Endothelial cell of umbilical vein (primary cell): Measurements from ENCODE around the gene GTF3C1. TPM values are rescaled to one million over a fixed set of nuclear protein-coding genes. Genes with fewer than 3 reads are reported as not detected.

Source experiments
- BruUV-seq: library from RNA; stranded (reverse); fragments of 400-500 nt; replicated peaks from 2 replicates; lab custom pipeline; 2021; lab: Mats Ljungman, UMichigan
- CTCF ChIA-PET: fragments of 300-600, 350-600 bp; sonication (Branson Sonifier 250); formaldehyde crosslinking; loops from one replicate; lab custom pipeline; 2021; ENCODE audit warnings: antibody characterized with exemption, inconsistent platforms; lab: Charles Lee
- POLR2A ChIA-PET: fragments of 300-600, 350-600 bp; sonication (Branson Sonifier 250); formaldehyde crosslinking; loops from one replicate; lab custom pipeline; 2021; ENCODE audit warnings: antibody characterized with exemption, inconsistent platforms; lab: Charles Lee
- DNase-seq: peaks from one replicate; pipeline ENCODE4 v3.0.0-alpha.2; 2011; ENCODE audit warnings: low read depth, low spot score
- FAIRE-seq: peaks from 2 replicates; lab custom pipeline; 2011; peaks lifted over from hg19 to GRCh38; lab: Jason Lieb, UNC
- H2AFZ ChIP-seq: 2 replicates; pipeline ENCODE4 v1.6.0; 2012; ENCODE audit warnings: low read depth, low read length, control low read depth, inconsistent platforms
- H3K27ac ChIP-seq: 2 replicates; pipeline ENCODE4 v1.5.1; 2011; ENCODE audit warnings: low read depth, mild to moderate bottlenecking, control low read depth, low read length, moderate library complexity; ENCODE audit not compliant: insufficient read depth
- H3K27me3 ChIP-seq, 2 experiments: 2 replicates each; pipeline versions ENCODE4 v1.6.0 to v1.6.1; 2011; ENCODE audit warnings: low read length in 2 of 2, mixed read lengths in 1 of 2; ENCODE audit not compliant: control insufficient read depth in 2 of 2, insufficient read depth in 2 of 2
- H3K36me3 ChIP-seq, 2 experiments: 2 replicates in 1 of 2; 3 replicates in 1 of 2; pipeline ENCODE4 v1.5.1; 2011; ENCODE audit warnings: low read length in 2 of 2, mild to moderate bottlenecking in 1 of 2, moderate library complexity in 1 of 2; ENCODE audit not compliant: control insufficient read depth in 2 of 2, insufficient read depth in 2 of 2; ENCODE audit errors: extremely low read depth in 1 of 2
- H3K4me1 ChIP-seq: 3 replicates; pipeline ENCODE4 v1.5.1; 2011; ENCODE audit warnings: mild to moderate bottlenecking, low read length; ENCODE audit not compliant: control insufficient read depth, insufficient read depth; ENCODE audit errors: extremely low read depth
- H3K4me2 ChIP-seq: 2 replicates; pipeline ENCODE4 v1.6.1; 2011; ENCODE audit warnings: low read length, control low read depth, mixed read lengths; ENCODE audit not compliant: insufficient read depth
- H3K4me3 ChIP-seq, 3 experiments: fragments of 200-600 bp in 1 of 3; sonication (generic), shearing (Covaris generic) in 1 of 3; replicated peaks in 1 of 3; 2 replicates each; pipeline ENCODE4 v1.5.1; 2011 to 2016; ENCODE audit warnings: control low read depth in 3 of 3, low read length in 3 of 3, mild to moderate bottlenecking in 2 of 3, inconsistent platforms in 1 of 3, low read depth in 1 of 3, moderate library complexity in 1 of 3; ENCODE audit not compliant: insufficient read depth in 1 of 3
- H3K79me2 ChIP-seq: 2 replicates; pipeline ENCODE4 v1.6.0; 2012; ENCODE audit warnings: low read length, inconsistent platforms; ENCODE audit not compliant: control insufficient read depth, insufficient read depth
- H3K9ac ChIP-seq: replicated peaks from 2 replicates; pipeline ENCODE3; 2011; ENCODE audit warnings: low read length, control low read depth; ENCODE audit not compliant: insufficient read depth; ENCODE audit errors: extremely low read depth
- H3K9me1 ChIP-seq: replicated peaks from 3 replicates; pipeline ENCODE4 v1.6.0; 2011; ENCODE audit warnings: mild to moderate bottlenecking, low read length; ENCODE audit not compliant: control insufficient read depth, insufficient read depth; ENCODE audit errors: extremely low read depth
- H3K9me3 ChIP-seq: replicated peaks from 2 replicates; pipeline ENCODE4 v1.5.1; 2012; ENCODE audit warnings: low read length, inconsistent platforms; ENCODE audit not compliant: control insufficient read depth, insufficient read depth
- H4K20me1 ChIP-seq: replicated peaks from 2 replicates; pipeline ENCODE3; 2011; ENCODE audit warnings: mild to moderate bottlenecking, low read length; ENCODE audit not compliant: control insufficient read depth, insufficient read depth; ENCODE audit errors: extremely low read depth
- EZH2 ChIP-seq: IDR thresholded peaks from 2 replicates; pipeline ENCODE4 v1.6.1; 2012; ENCODE audit warnings: borderline replicate concordance, low read depth, mild to moderate bottlenecking, moderate library complexity, low read length, inconsistent platforms; ENCODE audit not compliant: severe bottlenecking
- FOS ChIP-seq: IDR thresholded peaks from 2 replicates; pipeline ENCODE4 v1.6.1; 2011; ENCODE audit warnings: mild to moderate bottlenecking, low read length, moderate library complexity, borderline replicate concordance; ENCODE audit not compliant: insufficient read depth
- GATA2 ChIP-seq: IDR thresholded peaks from 2 replicates; pipeline ENCODE4 v1.7.0; 2011; ENCODE audit warnings: low read depth, mild to moderate bottlenecking, moderate library complexity, mixed read lengths, low read length; ENCODE audit not compliant: insufficient read length, insufficient read depth
- JUN ChIP-seq: IDR thresholded peaks from 2 replicates; pipeline ENCODE4 v1.6.1; 2011; ENCODE audit warnings: borderline replicate concordance, low read depth; ENCODE audit not compliant: insufficient read length, insufficient read depth
- MYC ChIP-seq: IDR thresholded peaks from one replicate; pipeline ENCODE4 v1.6.1; 2011; ENCODE audit warnings: mild to moderate bottlenecking, low read depth, low read length
- POLR2A ChIP-seq: IDR thresholded peaks from 2 replicates; pipeline ENCODE4 v1.6.1; 2012; ENCODE audit warnings: low read depth, mild to moderate bottlenecking, control low read depth, low read length
- POLR2AphosphoS5 ChIP-seq: IDR thresholded peaks from 2 replicates; pipeline ENCODE4 v1.6.1; 2012; ENCODE audit warnings: low read depth, mild to moderate bottlenecking, control low read depth, low read length, moderate library complexity; ENCODE audit not compliant: insufficient read depth
- dilution Hi-C: fragments of 300-500 bp; cut with MboI; formaldehyde crosslinking; loops from one replicate; pipeline ENCODE4 v1.15.0; 2019; ENCODE audit warnings: low sequenced_read_pairs; ENCODE audit not compliant: extremely low pct_ligation_motif_present
- intact Hi-C: fragments of 100-400 bp; cut with micrococcal nuclease; formaldehyde crosslinking; loops from one replicate; pipeline ENCODE4 v1.10.0; 2022
- polyA plus RNA-seq, 4 experiments: library from polyadenylated mRNA; depleted of rRNA in 3 of 4; stranded (reverse) in 3 of 4; unstranded in 1 of 4; fragments of >200 nt; gene quantifications; 2 replicates each; pipeline versions ENCODE4 v1.2.1 to v1.2.3, GENCODE V29; 2011 to 2012; ENCODE audit warnings: missing spikeins in 1 of 4
- total RNA-seq: library from RNA; stranded (reverse); gene quantifications from 2 replicates; pipeline ENCODE4 v1.2.3, GENCODE V29; 2021
- TF ChIP-seq, protein P1 (sequence below): IDR thresholded peaks from 2 replicates; pipeline ENCODE4 v1.6.1; 2011; ENCODE audit not compliant: insufficient read depth, insufficient read length
- TF ChIP-seq, protein P2 (sequence below), 2 donors: IDR thresholded peaks; 1 replicate in 1 of 2; 2 replicates in 1 of 2; pipeline ENCODE4 v1.5.1; 2011; ENCODE audit warnings: low read length in 2 of 2, mild to moderate bottlenecking in 2 of 2, moderate library complexity in 2 of 2, control low read depth in 1 of 2, inconsistent platforms in 1 of 2, low read depth in 1 of 2; ENCODE audit not compliant: insufficient read depth in 1 of 2; ENCODE audit errors: extremely low read depth in 1 of 2

Gene GTF3C1
- total and polyA plus RNA-seq, 2 donors (not counting 3 experiments of a cell fraction or from before 2014, with no cell fraction given), result 58.1 to 86.1 TPM

DNA sequence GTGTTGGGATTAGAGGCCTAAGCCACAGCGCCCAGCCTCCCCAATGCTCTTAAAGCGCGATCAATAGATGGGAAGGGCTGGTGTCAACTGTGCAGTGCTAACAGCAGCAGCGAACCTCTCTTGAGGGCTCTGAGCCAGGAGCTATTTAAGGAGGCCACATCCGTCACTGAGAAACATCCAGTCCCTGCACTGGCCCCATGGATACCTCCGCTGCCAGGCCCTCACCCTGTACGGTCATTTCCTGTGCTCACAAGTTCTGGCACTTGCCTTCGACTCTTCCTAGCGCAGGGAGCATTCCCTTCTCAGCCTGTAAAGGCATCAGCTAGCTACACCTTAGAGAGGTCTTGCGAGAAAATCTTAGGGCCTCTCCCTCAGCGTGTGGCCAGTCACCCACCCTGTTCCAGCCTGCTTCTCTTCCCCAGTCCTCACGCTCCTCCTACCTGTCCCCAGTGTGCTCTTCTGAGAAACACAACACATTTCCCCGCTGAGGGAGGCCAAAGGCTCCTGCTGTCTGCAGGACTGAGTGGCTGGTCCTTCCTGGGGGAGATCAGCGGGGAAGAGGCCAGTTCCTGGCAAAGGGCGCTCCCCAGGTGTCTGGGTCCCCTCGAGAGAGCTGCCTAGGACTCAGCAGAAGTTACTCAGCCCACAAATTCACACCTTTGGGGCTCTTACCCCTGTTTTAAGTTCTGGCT lies 28.6 kb downstream of the GTF3C1 start:
- POLR2A ChIA-PET, result no interaction called here
- H3K36me3 ChIP-seq, result peaks cover 16 to 26% of the 10 kb centered on the region in 2 experiments
- CTCF ChIA-PET, result interaction anchor here (1.3 to 1.6 kb wide), 3 partner anchors 9 to 17 kb away, joined by 3 to 4 read pairs (median 4); no protein-coding TSS in a partner anchor

DNA sequence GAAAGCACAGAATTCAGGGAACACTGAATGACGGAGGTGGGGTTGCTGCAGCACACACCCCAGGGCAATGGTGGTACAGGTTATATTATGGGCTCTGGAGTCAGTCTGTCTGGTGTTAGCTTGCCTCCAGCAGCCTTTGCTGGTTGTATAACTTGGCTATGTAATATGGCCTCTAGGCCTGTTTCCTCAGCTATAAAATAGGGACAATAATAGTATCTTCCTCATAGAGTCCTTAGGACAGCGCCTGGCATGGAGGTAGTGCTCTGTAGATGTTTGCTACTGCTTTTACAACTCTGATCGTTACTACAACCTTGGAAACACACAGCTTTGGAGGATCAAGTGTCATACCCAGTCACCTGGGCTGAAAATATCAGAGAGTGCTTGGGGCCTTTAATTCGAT lies 31.5 kb downstream of the GTF3C1 start:
- ChIA-PET CTCF (interaction anchor here (1.1 to 1.7 kb wide), 2 partner anchors 9 to 16 kb away, joined by 3 to 4 read pairs; no protein-coding TSS in a partner anchor), POLR2A (no interaction called here)
- Histone ChIP-seq H3K4me1 (peaks cover 10% of the 10 kb centered on the region), H3K4me2 (no peak overlapping the region), H2AFZ (no peak overlapping the region), H3K27me3 (no peaks in the 10 kb centered on the region), H3K27ac (no peak overlapping the region), H3K36me3 (peaks cover 2 to 15% of the 10 kb centered on the region in 2 experiments), H3K9ac (no peak overlapping the region), H3K9me3 (no peaks in the 10 kb centered on the region), H3K9me1 (no peaks in the 10 kb centered on the region), H4K20me1 (no peaks in the 10 kb centered on the region), H3K4me3 (no peak overlapping the region), H3K79me2 (no peaks in the 10 kb centered on the region)
- DNase-seq, result no peak
- intact Hi-C loops (no loop called here), dilution Hi-C loops (no loop called here)
- no TSS peak for BruUV-seq
- TF ChIP-seq POLR2A (no peak), MYC (no peak), POLR2AphosphoS5 (no peak), JUN (no peak), GATA2 (no peak), FOS (no peak), EZH2 (no peak)
- TF ChIP-seq, protein P1, sequence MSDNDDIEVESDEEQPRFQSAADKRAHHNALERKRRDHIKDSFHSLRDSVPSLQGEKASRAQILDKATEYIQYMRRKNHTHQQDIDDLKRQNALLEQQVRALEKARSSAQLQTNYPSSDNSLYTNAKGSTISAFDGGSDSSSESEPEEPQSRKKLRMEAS, result no peak
- TF ChIP-seq, protein P2, sequence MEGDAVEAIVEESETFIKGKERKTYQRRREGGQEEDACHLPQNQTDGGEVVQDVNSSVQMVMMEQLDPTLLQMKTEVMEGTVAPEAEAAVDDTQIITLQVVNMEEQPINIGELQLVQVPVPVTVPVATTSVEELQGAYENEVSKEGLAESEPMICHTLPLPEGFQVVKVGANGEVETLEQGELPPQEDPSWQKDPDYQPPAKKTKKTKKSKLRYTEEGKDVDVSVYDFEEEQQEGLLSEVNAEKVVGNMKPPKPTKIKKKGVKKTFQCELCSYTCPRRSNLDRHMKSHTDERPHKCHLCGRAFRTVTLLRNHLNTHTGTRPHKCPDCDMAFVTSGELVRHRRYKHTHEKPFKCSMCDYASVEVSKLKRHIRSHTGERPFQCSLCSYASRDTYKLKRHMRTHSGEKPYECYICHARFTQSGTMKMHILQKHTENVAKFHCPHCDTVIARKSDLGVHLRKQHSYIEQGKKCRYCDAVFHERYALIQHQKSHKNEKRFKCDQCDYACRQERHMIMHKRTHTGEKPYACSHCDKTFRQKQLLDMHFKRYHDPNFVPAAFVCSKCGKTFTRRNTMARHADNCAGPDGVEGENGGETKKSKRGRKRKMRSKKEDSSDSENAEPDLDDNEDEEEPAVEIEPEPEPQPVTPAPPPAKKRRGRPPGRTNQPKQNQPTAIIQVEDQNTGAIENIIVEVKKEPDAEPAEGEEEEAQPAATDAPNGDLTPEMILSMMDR (IDR thresholded peaks at IDR 0.05; ENCODE audit: extremely low read depth in 1 of 2, insufficient read depth in 1 of 2, low read depth in 1 of 2, low read length in 2 of 2), result no peak
- no peak for FAIRE-seq

More for the DNA sequence above, 28.6 kb downstream of the GTF3C1 start:
- TF ChIP-seq POLR2AphosphoS5 (peak; percentile 38), EZH2 (no peak)
- Histone ChIP-seq H3K79me2 (no peaks in the 10 kb centered on the region), H3K4me1 (peaks cover 10% of the 10 kb centered on the region), H3K4me3 (no peak overlapping the region), H4K20me1 (no peaks in the 10 kb centered on the region), H3K27me3 (no peaks in the 10 kb centered on the region), H3K9me1 (no peaks in the 10 kb centered on the region), H3K9ac (no peak overlapping the region), H3K9me3 (no peaks in the 10 kb centered on the region), H3K27ac (peak overlapping the region; percentile 59), H3K4me2 (peak overlapping the region; percentile 27), H2AFZ (no peak overlapping the region)
- dilution Hi-C loops, result no loop called here
- DNase-seq (peak; percentile 77), FAIRE-seq (peak; percentile 95)
- intact Hi-C loops, result no loop called here
- no TSS peak for BruUV-seq
